Neural progenitor cell (in vitro differentiated cells): ENCODE results near the gene SLC35G3.

ENCODE experiments used
- EZH2 ChIP-seq: fragments of 200-600 bp; sonication (generic); IDR thresholded peaks from 2 replicates; pipeline ENCODE4 v1.6.1; 2017; ENCODE audit warnings: antibody characterized with exemption, mild to moderate bottlenecking, moderate library complexity
- EZH2phosphoT487 ChIP-seq: fragments of 200-600 bp; sonication (generic); IDR thresholded peaks from 2 replicates; pipeline ENCODE4 v1.6.1; 2017; ENCODE audit warnings: antibody characterized with exemption
- TF ChIP-seq, protein P1 (sequence below): fragments of 200-600 bp; sonication (generic); IDR thresholded peaks from 2 replicates; pipeline ENCODE4 v1.5.1; 2017; ENCODE audit warnings: antibody characterized with exemption, mild to moderate bottlenecking

DNA sequence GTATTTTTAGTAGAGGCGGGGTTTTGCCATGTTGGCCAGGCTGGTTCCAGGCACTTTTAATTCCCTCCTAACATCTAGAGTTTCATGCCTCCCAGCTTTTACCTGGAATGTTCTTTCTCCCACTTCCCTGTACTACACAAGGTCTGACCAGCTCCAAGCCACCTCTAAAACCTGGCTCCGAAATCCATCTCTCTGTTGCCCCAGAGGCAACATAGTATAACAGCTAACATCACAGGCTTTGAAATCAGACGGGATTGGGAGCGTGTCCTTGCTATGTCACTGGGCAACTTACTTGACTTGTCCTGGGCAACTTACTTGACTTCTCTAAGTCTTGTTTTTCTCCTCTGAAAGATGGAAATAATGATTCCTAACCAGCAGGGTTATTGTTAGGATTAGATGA is 31.4 kb downstream of the SLC35G3 start:
- TF ChIP-seq, protein P1, sequence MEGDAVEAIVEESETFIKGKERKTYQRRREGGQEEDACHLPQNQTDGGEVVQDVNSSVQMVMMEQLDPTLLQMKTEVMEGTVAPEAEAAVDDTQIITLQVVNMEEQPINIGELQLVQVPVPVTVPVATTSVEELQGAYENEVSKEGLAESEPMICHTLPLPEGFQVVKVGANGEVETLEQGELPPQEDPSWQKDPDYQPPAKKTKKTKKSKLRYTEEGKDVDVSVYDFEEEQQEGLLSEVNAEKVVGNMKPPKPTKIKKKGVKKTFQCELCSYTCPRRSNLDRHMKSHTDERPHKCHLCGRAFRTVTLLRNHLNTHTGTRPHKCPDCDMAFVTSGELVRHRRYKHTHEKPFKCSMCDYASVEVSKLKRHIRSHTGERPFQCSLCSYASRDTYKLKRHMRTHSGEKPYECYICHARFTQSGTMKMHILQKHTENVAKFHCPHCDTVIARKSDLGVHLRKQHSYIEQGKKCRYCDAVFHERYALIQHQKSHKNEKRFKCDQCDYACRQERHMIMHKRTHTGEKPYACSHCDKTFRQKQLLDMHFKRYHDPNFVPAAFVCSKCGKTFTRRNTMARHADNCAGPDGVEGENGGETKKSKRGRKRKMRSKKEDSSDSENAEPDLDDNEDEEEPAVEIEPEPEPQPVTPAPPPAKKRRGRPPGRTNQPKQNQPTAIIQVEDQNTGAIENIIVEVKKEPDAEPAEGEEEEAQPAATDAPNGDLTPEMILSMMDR = no peak
- TF ChIP-seq EZH2 = no peak
- TF ChIP-seq EZH2phosphoT487 = no peak
